ENCODE measurements around the gene PRLH.

DNA sequence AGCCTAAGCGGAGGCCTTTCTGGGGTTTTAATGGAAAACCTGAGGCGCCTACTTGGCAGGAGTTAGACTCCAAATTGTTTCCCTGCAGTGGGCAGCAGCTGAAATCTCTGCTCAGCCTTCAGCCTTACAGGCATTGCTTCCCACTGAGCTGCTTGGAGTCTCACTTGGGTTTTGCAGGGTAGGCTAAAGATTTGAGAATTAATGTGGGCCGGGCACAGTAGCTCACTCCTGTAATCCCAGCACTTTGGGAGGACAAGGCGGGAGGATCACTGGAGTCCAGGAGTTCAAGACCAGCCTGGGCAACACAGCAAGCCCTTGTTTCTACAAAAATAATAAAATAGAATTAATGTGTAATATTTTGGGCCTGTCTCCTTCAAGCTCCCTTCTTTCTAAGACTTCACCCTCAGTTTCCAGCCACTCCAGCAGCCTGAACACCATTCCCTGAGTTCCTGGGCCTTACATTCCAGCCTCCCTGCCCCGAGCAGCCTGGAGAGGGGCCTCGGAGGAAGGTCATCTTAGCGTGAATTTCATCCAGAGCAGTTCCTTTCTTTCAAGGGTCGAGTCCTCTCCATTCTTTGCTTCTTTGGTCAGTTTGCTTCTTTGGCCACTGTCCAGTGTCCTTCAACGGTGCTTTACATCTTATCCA lies 33.2 kb downstream of the PRLH start:
- TF ChIP-seq CTCF (IDR thresholded peaks at IDR 0.05; ENCODE audit: low read depth, low read length) (no peak), POLR2A (IDR thresholded peaks at IDR 0.05; ENCODE audit: extremely low read depth, insufficient read length) (no peak)

Measured in NB4 (cell line).